ENCODE results near the gene ARFIP1.
A peak's percentile ranks its signal among the peaks of the same experiment; 100 is the strongest.
"Not testable (repeated sequence)": the region's sequence is repeated elsewhere in the genome, so short reads cannot be mapped to it uniquely, and the experiment has no call there.

The ARFIP1 gene

DNA sequence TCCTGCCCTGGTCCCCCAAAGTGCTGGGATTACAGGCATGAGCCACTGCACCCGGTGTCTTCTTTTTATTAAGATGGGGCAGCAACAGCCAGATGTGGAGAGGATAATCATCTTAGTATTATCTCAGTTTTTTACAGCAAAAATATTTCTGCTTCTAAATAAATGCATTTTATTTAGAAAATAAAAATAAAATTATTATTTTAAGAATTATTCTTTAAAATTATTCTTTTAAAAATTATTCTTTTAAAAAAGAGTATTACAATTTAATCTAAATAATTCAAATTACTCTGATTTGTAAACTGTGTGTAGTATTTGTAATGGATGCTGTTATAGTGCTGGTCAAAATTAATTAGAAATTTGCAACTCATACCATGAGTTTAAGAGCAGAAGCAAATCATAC lies 67.6 kb downstream of the ARFIP1 start:
- DNase-seq: no peak

DNA sequence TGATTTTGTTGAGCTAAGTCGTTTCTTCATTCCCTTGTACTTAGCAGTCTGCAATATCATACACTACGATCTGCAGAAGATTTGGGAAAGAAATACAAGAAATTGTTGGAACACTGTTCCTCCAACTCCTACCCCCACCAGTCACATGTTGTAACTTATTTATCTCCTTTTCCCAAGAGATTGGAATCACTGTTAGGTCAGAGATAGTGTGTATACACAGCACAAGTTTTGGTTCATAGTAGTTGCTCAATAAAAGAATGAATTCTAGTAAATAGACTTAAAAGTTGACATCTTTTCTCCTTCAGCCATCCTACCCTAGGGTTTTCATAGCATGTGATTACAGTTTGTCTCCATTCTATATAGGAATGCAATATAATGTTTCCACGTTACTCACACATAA lies 68.8 kb downstream of the ARFIP1 start:
- no peak for DNase-seq

DNA sequence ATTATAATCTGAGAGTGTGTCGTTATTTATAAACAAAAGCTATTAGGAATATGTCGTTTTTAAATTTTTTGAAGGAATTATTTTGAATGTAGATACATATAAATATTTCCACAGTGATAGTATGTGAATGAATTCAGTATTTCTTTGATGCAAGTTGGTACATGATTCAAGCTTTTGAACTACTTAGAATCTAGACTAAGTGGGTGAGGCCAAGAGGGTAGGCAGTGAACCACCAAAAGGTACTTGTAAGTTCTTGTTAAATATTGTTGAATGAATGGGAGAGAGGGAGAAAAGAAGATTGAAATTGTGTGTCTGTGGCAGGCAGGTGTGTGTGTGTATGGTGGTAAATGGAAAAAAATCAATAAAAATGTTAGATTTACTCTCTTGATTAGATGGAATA lies 69.6 kb downstream of the ARFIP1 start:
- DNase-seq: no peak

DNA sequence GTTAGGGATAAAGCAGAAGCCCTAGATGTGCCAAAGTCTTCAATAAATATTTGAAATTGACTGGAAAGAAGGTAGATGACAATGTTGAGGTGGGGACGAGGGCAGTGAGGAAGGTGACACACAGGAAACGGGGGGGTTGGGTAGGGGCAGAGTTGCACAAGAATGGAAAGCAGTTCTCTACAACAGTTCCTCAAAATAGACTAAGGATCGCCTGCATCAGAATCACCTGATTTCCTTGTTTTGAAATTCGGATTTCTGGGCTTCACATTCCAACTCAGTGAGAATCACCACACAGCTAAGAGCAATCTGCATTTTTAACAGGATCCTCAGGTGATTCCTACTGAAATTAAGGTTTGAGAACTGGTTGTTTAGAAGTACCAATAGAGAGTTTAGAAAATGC lies 70.6 kb downstream of the ARFIP1 start:
- DNase-seq: peak; percentile 51

DNA sequence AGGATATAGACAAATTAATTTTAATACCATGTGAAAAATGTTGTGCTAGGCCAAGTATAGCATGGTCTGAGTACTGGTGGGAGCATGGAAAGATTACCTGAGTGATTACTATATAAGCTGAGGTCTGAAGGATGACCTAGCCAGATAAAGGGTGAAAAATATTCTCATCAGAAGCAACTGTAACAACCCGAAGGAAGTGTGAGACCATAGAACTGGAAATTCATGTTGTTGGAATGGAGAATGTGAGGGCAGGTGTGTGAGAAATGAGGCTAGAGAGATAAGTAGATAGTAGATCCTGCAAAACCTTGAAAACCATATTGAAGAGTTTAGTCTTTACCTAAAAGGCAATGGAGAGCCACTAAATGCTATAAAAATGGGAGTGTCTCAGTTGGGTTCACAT lies 71.5 kb downstream of the ARFIP1 start:
- no peak for DNase-seq

DNA sequence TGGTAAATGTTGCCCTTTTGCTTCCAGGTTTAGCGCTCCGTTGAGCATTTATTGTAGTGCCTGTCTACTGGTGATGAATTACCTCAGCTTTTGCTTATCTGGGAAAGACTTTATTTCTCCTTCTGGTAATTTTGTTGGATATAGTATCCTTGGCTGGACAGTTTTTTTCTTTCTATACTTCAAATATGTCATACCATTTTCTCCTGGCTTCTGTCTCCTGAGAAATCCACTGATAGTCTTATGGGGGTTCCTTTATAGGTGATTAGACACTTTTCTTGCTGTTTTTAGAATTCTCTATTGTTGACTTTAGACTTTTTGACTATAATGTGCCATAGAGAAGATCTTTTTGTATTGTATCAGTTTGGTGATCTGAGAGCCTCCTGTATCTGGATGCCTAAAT lies 73.5 kb downstream of the ARFIP1 start:
- no peak for DNase-seq

DNA sequence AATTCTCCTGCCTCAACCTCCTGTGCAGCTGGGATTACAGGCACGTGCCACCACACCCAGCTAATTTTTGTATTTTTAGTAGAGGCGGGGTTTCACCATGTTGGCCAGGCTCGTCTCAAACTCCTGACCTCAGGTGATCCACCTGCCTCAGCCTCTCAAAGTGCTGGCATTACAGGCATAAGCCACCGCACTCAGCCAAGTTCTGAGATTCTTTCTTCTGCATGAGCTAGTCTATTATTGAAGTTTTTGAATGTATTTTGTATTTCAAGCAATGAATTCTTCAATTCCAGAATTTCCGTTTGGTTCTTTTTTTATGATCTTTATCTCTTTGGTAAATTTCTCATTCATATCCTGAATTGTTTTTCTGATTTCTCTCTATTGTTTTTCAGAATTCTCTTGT lies 74.3 kb downstream of the ARFIP1 start:
- not testable (repeated sequence) for DNase-seq

DNA sequence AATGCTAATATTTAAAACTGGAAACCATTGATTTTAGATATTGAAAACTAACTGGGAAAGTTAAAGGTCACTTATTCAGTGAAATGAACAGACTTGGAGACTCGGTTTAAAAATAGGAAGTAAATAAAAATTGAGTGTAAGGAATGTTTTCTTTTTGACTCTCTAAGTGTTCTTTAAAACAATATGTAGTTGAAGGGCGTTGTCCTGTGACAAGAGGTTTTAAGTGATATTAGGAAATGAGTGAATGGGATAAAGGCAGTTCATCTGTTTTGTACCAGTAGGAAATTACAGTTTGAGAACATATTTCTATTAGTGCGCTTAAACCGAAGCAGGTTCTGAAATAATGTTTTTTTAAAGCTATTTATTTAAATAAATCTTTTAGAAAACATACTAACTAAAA lies 77.2 kb downstream of the ARFIP1 start:
- DNase-seq: no peak

DNA sequence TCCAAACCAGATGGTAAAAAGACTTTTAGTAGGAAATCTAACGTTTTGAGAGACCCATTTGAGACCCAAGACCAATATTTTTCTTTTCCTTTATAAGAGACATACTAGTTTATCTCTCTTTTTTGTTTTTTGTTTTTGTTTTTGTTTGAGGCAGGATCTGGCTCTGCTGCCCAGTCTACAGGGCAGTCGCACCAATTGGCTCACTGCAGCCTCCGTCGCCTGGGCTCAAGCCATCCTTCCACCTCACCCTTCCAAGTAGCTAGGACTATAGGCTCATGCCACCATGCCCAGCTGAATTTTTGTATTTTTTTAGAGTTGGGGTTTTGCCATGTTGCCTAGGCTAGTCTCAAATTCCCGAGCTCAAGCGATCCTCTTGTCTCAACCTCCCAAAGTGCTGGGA lies 79.2 kb downstream of the ARFIP1 start:
- no peak for DNase-seq

DNA sequence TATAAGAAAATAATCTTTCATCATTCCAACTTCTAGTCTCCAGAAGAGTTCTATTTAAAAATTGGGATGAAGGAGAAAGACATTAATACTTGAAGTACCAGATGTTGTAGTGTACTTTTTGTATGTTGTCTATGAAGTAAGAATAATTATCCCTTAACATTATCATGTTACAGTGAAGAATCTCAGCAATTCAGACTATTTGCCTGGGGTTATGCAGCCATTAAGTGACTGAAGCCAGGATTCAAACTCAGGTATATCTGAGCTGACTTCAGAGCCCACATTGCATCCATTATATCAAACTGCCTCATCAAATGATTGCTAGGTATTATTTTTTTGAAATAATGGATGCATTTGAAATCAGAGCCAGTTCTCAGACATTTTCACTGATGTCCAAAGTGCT lies 80.3 kb downstream of the ARFIP1 start:
- no peak for DNase-seq

DNA sequence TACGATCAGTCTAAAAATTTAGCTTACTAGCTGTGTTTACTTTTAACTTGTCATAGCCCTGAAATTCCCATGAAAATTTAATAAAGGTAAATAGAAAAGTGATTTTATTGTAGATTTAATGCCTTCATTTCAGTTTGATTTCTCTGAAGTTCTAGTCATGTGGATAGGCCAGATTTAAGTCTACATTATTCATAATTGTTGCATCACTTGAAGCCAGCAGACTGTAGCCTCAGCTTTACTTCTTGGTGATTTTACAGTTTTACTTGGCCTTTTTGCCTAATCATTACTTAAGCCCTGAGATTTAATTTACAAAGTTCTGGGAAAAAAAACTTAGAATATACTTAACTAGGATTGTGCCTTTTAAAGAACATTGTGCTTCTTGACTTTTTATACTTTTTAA lies 82.9 kb downstream of the ARFIP1 start:
- no peak for DNase-seq

DNA sequence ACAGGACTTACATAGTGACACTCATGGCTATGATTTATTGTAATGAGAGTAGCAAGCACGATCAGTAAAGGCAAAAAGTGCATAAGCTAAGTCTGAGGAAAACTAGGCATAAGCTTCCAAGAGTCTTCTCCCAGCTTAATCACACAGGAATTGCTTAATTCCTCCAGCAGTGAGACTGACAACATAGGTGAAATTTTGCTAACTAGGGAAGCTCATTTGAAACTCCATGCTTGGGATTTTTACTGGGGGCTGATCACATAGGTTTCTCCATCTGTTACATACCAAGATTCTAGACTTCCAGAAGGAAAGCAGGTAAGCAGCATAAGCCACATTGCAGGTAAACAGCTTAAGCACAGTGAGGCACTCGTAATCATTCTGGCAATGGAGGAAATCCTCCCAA lies 84.6 kb downstream of the ARFIP1 start:
- no peak for DNase-seq

DNA sequence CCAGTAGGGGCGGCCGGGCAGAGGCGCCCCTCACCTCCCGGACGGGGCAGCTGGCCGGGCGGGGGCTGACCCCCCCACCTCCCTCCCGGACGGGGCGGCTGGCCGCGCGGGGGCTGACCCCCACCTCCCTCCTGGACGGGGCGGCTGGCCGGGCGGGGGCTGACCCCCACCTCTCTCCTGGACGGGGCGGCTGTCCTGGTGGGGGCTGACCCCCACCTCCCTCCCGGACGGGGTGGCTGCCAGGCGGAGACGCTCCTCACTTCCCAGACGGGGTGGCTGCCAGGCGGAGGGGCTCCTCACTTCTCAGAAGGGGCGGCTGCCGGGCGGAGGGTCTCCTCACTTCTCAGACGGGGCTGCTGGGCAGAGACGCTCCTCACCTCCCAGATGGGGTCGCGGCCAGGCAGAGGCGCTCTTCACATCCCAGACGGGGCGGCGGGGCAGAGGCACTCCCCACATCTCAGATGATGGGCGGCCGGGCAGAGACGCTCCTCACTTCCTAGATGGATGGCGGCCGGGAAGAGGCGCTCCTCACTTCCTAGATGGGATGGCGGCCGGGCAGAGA lies 86.8 kb downstream of the ARFIP1 start:
- not testable (repeated sequence) for DNase-seq

DNA sequence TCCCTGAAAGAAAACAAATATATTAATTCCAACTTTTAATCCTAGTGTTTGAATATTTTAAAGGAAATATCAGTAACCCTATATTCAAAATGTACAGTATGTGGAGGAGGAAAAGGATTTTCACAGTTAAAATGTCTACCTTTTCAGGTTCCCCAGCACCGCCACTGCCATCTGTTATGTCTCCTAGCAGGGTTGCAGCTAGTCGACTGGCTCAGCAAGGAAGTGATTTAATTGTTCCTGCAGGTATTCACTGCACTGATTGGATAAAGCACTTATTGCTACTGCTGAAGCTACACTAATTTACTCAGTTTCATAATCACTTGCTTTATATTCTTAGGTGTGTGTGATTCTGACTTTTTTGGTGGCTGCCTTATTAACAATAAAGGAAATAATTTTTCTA lies 90.9 kb downstream of the ARFIP1 start:
- DNase-seq: no peak

DNA sequence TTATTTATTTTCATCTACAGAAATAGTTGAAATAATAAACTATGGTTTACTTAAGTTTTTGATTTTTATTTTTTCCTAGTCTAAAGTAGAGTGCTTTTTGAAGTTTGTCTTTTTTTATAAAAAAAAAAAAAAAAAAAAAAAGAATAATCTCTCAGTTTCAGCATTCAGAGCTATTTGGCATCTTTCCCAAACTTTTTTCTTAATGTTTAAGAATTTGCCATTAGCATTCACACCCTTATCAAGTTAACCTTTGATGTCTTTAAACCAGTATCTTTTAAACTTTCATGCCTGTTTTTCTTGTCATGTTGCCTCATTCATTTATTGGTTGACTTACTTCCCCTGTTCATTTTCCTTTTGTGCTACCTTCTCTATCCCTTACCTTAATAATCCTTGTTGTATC lies 95.5 kb downstream of the ARFIP1 start:
- DNase-seq: no peak

DNA sequence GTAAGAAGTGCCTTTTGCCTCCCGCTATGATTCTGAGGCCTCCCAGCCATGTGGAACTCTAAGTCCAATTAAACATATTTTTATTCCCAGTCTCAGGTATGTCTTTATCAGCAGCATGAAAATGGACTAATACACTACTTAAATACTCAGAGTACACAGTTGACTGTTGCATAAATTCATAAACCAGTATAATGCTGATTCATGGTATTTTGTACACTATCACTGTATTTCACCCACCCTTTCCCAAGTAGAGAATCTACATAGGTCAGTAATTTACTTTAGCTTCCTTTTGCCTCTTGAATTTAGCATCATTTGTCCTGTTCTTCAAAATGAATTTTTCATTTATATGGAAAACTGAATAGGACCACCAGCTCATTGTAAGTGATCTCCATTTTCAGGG lies 98.1 kb downstream of the ARFIP1 start:
- DNase-seq: no peak

DNA sequence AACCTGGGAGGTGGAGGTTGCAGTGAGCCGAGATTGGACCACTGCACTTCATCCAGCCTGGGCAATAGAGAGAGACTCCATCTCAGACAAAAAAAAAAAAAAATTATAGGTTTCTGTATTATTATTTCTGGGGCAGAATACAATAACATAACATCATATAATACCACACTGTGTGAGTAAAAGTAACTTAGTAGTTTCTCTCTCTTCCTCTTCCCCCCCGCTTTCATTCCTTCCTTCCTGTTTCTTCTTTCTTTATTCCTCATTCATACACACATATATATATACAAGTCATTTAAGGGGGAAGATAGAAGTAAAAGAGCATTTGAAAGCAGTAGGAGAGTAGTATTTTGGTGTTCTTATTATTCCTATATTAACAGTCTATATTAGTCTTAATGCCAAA lies 100.5 kb downstream of the ARFIP1 start:
- no peak for DNase-seq

DNA sequence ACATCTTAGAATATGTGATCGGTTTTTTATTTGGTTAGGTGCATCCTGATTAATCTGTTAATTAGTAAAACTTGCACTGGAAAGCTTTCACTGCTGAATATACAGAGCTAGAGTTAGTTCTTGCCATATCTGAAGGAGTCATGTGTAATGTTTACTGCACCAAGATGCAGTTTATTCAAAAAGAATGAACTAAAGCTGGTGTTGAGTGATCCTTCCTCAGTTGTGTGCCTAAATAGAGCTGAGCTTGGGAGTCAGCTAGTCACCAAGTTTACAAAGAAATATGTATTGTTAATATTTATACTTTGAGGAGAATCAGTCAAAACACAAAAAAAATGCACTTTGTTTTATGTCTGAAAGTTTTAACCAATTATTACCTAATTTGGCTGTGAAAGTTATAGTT lies 102.2 kb downstream of the ARFIP1 start:
- DNase-seq: no peak

DNA sequence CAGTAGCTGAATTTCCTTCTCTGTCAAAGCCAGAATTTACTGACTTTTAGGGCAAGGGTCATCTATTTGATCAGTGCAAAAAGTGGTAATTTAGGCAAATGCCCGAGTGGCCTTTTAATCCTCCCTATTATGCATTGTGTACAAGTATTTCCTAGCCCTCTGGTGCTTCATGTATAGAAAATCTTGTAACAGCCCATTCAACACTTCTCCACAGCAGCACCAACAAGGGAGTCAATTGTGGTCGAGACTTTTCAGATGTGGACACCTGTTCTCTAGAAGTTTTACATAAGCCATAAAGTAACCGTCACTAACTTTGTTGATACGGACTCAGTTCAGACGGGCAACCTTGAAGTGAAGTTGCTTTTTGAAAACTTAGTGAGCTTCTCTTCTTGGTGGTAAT lies 105.4 kb downstream of the ARFIP1 start:
- no peak for DNase-seq

DNA sequence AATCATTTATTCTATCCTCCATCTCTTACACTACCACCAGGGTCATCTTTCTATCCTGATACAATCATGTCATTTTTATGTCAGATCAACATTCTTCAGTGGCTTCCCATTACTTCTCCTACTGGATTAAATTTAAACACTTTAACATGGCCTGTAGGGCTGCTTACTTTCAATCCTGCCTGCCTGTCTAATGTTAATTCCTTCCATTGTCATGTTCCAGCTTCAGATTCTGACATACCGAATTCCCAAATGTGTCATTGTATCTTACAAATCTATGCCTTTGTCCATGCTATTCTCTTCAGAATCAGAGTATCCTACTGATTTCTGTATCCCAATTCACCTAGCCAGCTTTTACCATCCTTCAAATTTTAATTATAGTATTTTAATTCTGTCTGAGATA lies 106.4 kb downstream of the ARFIP1 start:
- DNase-seq: no peak

DNA sequence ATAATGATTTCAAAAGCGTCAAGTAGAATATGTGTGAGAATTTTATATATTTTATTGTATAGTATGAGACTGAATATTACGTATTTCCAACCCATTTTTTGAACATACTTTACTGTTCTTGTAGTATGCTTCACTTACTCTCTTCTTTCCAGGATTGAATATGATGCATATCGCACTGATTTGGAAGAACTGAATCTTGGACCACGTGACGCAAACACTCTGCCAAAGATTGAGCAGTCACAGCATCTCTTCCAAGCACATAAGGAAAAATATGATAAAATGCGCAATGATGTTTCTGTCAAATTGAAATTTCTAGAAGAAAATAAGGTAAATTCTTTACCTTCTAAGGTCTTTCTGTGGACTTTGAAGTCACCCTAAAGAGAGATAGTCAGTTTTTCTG lies 108.2 kb downstream of the ARFIP1 start:
- DNase-seq: no peak

DNA sequence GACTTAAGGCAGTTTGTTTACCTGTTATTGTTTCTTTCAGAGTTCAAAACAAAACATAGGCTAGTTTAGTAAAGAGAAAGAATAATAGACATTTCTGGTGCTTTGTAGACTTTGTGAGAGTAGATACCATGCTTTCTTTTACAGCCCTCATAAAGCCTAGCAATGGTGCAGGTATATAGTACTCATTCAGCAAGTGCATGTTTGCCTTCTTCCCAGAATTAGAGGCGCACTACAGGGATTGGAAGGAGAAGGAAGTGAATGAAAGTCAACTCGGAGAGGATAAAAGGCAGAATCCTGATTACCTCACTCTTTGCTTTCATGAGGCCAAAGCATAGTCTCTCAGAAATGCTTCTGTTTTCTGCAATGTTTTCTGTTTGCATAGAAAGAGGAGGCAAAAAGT lies 113.2 kb downstream of the ARFIP1 start:
- no peak for DNase-seq

DNA sequence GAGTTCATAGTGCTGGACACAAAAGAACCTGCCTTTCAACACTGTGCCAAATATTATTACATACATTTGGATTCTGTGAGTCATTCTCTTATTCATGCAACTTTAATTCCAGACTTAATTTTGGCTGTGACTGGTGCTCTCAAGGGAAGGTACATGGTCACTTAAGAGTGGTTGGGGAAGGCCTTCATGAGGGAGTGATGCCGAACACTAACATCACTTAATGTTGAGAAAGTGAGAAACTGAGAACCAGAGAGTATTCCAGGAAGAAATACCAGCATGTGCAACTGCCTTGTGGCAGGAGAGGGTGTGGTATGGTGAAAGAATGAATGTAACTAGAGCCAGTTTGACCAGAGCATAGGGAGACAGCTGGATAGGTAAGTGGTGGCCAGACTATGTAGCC lies 114.9 kb downstream of the ARFIP1 start:
- DNase-seq: no peak

DNA sequence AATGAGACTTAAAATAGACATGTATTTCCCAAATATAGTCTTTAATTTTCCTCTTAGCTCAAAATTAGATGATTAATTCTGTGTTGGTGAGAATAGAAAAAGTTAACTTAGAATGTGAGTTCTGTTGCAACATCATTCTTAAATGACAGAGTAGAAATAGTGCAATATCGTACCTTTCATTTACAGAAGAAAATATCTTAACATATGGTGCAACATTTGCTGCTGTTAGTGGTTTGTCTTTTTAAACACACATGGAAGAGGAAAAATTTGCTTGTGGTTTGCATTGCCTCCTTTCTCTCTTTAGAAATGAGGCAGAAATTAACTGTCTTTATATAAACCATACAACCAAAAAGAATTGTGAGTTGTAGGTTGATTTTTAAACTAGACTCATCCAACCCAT lies 117.1 kb downstream of the ARFIP1 start:
- DNase-seq: no peak

DNA sequence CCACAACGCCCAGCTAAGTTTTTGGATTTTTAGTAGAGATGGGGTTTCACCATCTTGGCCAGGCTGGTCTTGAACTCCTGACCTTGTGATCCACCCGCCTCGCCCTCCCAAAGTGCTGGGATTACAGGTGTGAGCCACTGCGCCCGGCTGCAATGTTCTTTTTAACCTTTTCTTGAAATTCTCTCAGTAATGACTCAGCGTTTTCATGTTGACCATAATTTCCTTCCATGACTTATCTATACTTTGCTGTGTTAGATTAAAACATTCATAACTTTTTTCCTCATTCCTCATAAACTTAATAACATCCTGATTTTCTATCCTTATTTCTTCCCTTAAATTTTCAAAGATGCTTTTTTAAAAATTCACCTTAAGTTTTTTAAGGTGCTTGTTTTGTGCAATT lies 118.4 kb downstream of the ARFIP1 start:
- not testable (repeated sequence) for DNase-seq

DNA sequence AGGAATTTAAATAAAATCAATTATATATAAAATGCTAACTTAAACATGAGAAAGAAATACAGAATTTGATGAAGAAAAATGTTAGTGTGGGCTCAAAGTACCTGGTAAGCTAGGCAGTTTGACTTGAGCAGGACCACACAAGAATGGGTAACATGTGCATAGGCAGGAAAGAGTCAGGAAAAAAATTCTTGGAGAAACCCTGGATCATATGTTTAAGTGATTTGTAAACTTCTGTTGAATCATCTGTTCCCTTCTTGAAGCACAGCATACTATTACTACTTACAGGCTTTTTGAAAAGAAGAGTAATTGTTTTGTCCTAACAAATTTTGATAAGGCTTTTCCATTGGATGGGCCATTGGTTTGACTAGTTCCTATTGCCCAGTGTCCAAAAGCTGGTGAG lies 118.9 kb downstream of the ARFIP1 start:
- no peak for DNase-seq
